22Rv1 (cell line): ENCODE data around the gene RRP15.
"Not testable (repeated sequence)": the region's sequence is repeated elsewhere in the genome, so short reads cannot be mapped to it uniquely, and the experiment has no call there.

Source experiments
- H3K27ac ChIP-seq: fragments of 450-650 bp; 2 replicates; pipeline ENCODE4 v1.5.1; 2017
- CTCF ChIP-seq: fragments of 450-650 bp; IDR thresholded peaks from 2 replicates; pipeline ENCODE4 v1.5.1; 2017; ENCODE audit warnings: mild to moderate bottlenecking
- ZFX ChIP-seq: fragments of 450-650 bp; IDR thresholded peaks from 2 replicates; pipeline ENCODE4 v1.6.1; 2017; ENCODE audit warnings: antibody characterized with exemption, borderline replicate concordance

The RRP15 gene

GRCh38 chr1:218304281-218305039, 19.4 kb downstream of the RRP15 start:
- H3K27ac ChIP-seq: no peak overlapping the region
- no peak for TF ChIP-seq CTCF
- TF ChIP-seq ZFX: no peak

GRCh38 chr1:218305472-218306064, 20.5 kb downstream of the RRP15 start:
- no peak for TF ChIP-seq CTCF
- TF ChIP-seq ZFX: no peak
- no peak overlapping the region for H3K27ac ChIP-seq

- no peak for TF ChIP-seq ZFX
- no peak for TF ChIP-seq CTCF
- no peak overlapping the region for H3K27ac ChIP-seq
Observed at GRCh38 chr1:218312509-218312908, 27.4 kb downstream of the RRP15 start.

- no peak overlapping the region for H3K27ac ChIP-seq
- no peak for TF ChIP-seq CTCF
- TF ChIP-seq ZFX: no peak
Observed at GRCh38 chr1:218314316-218314715, 29.2 kb downstream of the RRP15 start.

- TF ChIP-seq ZFX (no peak), CTCF (no peak)
- H3K27ac ChIP-seq: no peak overlapping the region
Observed at GRCh38 chr1:218315638-218316037, 30.5 kb downstream of the RRP15 start.

- no peak overlapping the region for H3K27ac ChIP-seq
- TF ChIP-seq ZFX: no peak
- TF ChIP-seq CTCF: no peak
Observed at GRCh38 chr1:218317061-218317460, 32.0 kb downstream of the RRP15 start.

GRCh38 chr1:218320182-218320581, 35.1 kb downstream of the RRP15 start:
- H3K27ac ChIP-seq: not testable (repeated sequence)

GRCh38 chr1:218322762-218323161, 37.7 kb downstream of the RRP15 start:
- H3K27ac ChIP-seq: no peak overlapping the region
- TF ChIP-seq ZFX (no peak), CTCF (no peak)
